NCI-H1694 (cell line): Measurements from ENCODE around the gene SLC39A9.
"Not testable (repeated sequence)": the region's sequence is repeated elsewhere in the genome, so short reads cannot be mapped to it uniquely, and the experiment has no call there.

ENCODE experiments used
- DNase-seq: peaks from one replicate; lab custom pipeline; 2025; lab: John Stamatoyannopoulos, UW

Gene SLC39A9

DNA sequence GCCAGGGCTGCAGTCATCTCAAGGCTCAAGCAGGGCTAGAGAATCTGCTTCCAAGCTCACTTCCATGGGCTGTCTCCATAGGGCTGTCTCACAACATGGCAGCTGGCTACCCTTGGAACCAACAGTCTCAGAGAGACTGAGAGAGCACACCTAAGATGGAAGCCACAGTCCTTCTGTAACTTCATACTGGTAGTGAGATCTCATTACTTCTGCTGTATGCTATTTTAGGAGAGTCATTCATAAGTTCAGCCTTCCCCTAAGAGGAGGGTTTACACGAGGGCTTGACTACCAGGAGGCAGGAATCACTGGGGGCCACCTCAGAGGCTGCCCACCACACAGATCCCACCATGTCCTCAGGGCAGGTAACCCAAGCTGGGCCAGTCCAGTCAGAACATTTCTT, 30.1 kb upstream of the SLC39A9 start:
- DNase-seq = no peak

DNA sequence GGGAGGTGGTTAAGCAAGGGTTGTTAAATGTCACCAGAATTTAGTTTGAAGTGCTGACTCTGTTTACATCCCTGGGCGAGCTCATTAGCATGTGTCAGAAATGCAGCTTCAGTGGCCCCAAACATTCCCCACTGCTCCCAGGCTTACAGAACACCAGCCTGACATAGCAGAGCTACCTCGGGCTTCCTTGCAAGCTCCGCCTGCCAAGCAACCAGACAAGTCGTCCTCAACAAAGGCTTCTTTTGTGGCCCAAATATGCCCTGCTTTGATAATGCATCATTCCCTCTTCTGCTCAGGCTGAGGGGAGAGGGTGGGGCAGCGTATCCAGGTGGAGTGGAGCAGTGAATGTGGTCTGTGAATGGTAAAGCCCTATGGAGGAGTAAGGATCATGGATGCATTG, 28.4 kb upstream of the SLC39A9 start:
- no peak for DNase-seq

- DNase-seq = no peak
These were observed 26.3 kb upstream of the SLC39A9 start for GRCh38 chr14:69372146-69372545.

- no peak for DNase-seq
These were observed 25.4 kb upstream of the SLC39A9 start for GRCh38 chr14:69373104-69373503.

GRCh38 chr14:69374235-69374634, 24.3 kb upstream of the SLC39A9 start:
- no peak for DNase-seq

DNA sequence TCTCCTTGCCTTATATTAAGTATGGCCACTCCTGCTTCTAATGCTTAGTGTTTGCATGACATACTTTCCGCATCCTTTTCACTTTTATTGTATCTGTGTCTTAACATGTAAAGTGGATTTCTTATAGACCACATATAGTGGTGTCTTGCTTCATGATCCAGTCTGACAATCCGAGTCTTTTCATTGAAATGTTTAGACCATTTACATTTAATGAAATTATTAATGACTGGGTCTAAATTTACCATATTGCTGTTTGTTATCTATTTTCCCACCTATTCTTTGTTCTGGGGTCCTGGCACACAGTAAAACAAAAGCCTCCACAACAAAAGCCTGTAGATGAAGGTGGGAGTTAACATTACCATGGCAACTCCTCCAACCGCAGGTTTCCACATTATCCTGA, 23.3 kb upstream of the SLC39A9 start:
- no peak for DNase-seq

- no peak for DNase-seq
These were observed 22.8 kb upstream of the SLC39A9 start for GRCh38 chr14:69375722-69376121.

- no peak for DNase-seq
These were observed 22.1 kb upstream of the SLC39A9 start for GRCh38 chr14:69376439-69376838.

- no peak for DNase-seq
These were observed 20.2 kb upstream of the SLC39A9 start for GRCh38 chr14:69378274-69378673.

DNA sequence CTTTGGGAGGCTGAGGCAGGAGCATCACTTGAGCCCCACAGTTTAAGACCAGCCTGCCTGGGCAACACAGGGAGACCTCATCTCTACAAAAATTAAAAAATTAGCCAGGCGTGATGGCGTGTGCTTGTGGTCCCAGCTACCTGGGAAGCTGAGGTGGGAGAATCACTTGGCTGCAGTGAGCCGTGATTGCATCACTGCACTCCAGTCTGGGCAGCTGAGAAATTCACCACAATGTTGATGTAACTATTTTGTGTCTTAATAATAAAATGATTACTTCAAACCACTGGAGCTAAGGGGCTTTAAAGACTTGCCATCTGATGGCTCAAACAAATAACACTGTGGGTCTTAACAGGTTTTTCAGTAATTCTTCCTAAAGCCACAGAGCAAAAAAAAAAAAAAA, 11.2 kb upstream of the SLC39A9 start:
- DNase-seq = no peak

DNA sequence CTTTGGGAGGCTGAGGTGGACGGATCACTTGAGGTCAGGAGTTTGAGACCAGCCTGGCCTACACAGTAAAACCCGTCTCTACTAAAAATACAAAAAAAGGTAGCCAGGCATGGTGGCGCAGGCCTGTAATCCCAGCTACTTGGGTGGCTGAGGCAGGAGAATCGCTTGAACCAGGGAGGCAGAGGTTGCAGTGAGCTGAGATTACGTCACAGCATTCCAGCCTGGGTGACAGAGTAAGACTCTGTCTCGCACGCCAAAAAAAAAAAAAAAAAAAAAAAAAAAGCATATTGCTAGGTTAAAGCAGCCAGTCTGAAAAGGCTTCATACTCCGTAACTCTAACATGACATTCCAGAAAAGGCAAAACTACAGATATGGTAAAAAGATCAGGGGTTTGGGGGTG, 7.1 kb upstream of the SLC39A9 start:
- not testable (repeated sequence) for DNase-seq

- no peak for DNase-seq
These were observed 6.0 kb upstream of the SLC39A9 start for GRCh38 chr14:69392481-69392880.

DNA sequence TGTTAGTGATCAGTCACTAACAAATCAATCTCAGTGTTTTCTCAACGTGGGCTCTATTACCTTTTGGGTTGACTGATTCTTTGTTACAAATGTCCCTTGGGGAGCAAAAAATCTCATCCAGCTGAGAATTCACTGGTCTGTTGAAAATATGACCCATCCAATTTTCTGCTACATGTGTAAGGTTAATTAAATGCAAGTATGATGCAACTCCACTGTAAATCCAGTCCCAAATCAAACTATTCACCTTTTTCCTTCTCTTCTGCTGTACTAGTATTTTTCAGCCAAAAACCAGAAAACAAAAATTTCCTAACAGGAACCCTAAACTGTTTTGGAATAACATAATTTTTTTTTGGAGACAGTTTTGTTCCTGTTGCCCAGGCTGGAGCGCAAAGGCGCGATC, 2.6 kb upstream of the SLC39A9 start:
- no peak for DNase-seq

DNA sequence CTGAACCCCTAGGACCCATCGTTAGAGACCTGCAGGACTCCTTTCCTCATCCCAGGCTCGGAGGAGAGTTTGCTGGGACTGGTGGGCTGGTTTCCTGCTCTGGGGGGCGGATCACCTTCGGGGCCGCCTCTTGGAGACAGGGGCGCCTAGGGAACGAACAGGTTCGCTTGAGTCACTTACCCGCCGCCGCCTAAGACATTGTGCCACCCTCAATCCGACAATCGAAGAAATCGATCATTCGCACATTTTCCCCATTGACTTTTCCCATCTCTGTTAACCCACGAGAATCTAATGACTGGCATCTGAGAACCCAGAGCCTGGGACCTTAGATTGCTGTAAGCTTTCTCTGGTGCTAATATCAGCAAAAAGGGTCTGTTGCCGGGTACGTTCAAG, 322 bp downstream of the SLC39A9 start:
- peak; percentile 57 for DNase-seq

GRCh38 chr14:69399750-69400149, 1.3 kb downstream of the SLC39A9 start:
- no peak for DNase-seq

DNA sequence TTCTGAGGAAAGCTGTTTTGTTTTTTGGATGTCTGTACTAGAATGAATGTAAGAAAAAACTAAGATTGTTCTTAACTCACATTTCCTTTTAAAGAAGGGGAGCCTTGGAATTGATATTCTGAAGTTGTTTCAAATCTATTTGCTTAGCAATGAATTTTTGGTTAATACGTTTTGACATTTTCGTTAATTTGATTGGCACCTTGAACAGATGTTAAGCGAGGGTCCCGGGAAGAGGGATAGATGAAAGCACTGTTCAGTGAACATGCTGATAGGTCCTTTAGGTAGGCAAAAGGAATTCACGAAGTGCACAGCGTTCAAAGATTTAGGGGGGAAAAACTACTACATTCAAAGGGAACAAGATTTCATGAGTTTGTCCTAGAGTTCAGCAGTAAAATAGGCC, 1.7 kb downstream of the SLC39A9 start:
- no peak for DNase-seq

- DNase-seq = no peak
These were observed 3.3 kb downstream of the SLC39A9 start for GRCh38 chr14:69401841-69402240.

GRCh38 chr14:69404478-69404877, 6.0 kb downstream of the SLC39A9 start:
- no peak for DNase-seq

DNA sequence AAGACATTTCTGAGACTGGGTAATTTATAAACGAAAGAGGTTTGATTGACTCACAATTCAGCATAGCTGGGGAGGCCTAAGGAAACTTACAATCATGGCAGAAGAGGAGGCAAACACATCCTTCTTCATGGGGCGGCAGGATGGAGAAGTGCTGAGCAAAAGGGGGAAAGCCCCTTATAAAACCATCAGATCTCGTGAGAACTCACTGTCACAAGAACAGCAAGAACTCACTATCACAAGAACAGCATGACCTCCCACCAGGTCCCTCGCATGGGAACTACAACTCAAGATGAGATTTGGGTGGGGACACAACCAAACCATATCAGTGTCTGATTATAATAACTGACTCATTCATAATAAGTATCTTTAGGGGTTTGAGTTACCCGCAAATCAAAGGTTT, 6.4 kb downstream of the SLC39A9 start:
- DNase-seq = no peak

- no peak for DNase-seq
These were observed 7.3 kb downstream of the SLC39A9 start for GRCh38 chr14:69405762-69406161.

DNA sequence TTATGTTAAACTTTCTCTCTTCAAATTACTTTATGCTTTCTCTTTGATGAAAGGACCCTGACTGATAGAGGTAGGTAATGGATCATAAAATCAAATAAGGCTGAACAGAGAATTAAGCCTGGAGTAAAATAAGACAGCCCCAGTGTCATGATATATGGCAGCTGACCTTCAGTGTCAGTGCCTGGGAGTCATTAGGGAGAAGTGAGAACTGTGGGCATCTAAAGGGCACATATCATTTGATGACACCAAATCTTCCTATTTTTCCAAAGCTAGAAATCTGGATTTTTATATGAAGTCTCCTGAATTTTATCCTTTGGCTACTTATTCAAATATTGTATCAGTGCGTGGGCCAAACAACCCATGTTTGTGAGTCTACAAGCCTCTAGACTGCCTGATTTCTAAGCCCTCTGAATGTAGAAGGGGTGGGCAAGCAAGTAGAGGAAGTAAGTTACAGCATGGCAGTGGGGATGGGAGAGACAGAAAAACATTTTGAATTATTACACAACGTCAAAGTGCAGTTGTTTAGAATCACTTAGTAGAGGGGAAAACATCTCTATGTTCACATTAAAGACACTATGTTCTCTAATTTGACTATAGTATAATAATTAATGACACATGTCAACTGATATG, 10.0 kb downstream of the SLC39A9 start:
- no peak for DNase-seq

- DNase-seq = no peak
These were observed 15.0 kb downstream of the SLC39A9 start for GRCh38 chr14:69413483-69413882.

- not testable (repeated sequence) for DNase-seq
These were observed 17.6 kb downstream of the SLC39A9 start for GRCh38 chr14:69416087-69416486.

GRCh38 chr14:69423279-69423678, 24.8 kb downstream of the SLC39A9 start:
- no peak for DNase-seq
